CD8-positive, alpha-beta memory T cell (primary cell): ENCODE data around the gene CRAT. TPM values are rescaled to one million over a fixed set of nuclear protein-coding genes. Genes with fewer than 3 reads are reported as not detected.

Source experiments
- CTCF ChIA-PET: fragments of 350-600 bp; sonication (Branson Sonifier 250); formaldehyde crosslinking; loops from one replicate; lab custom pipeline; 2021; ENCODE audit warnings: antibody characterized with exemption; lab: Charles Lee
- POLR2A ChIA-PET: fragments of 350-600 bp; sonication (Branson Sonifier 250); formaldehyde crosslinking; loops from one replicate; lab custom pipeline; 2021; ENCODE audit warnings: antibody characterized with exemption; lab: Charles Lee
- DNase-seq, 5 donors: peaks; one replicate each; pipeline versions ENCODE4 v3.0.0 to v3.0.0-alpha.2; 2020 to 2022; ENCODE audit warnings: mixed read lengths in 1 of 5
- H3K27ac ChIP-seq: one replicate; pipeline ENCODE4 v1.7.0; 2013; ENCODE audit warnings: low read depth, mild to moderate bottlenecking, low read length, moderate library complexity
- H3K27me3 ChIP-seq: 2 replicates; pipeline ENCODE4 v1.7.0; 2013; ENCODE audit warnings: low read length, mild to moderate bottlenecking; ENCODE audit not compliant: insufficient read depth, poor library complexity, severe bottlenecking
- H3K36me3 ChIP-seq: 2 replicates; pipeline ENCODE4 v1.7.0; 2013; ENCODE audit warnings: mild to moderate bottlenecking, low read length, moderate library complexity; ENCODE audit not compliant: insufficient read depth
- H3K4me1 ChIP-seq: 2 replicates; pipeline ENCODE4 v1.7.0; 2013; ENCODE audit warnings: mild to moderate bottlenecking, low read length, moderate library complexity; ENCODE audit not compliant: insufficient read depth
- H3K4me3 ChIP-seq: 2 replicates; pipeline ENCODE4 v1.7.0; 2013; ENCODE audit warnings: mild to moderate bottlenecking, low read length
- H3K9me3 ChIP-seq: 2 replicates; pipeline ENCODE4 v1.7.0; 2013; ENCODE audit warnings: mild to moderate bottlenecking, low read length
- H3K27ac Mint-ChIP-seq, 8 donors: one replicate each; pipeline ENCODE4 v1.8.0; 2020 to 2021; ENCODE audit warnings: mixed read lengths in 8 of 8, mild to moderate bottlenecking in 6 of 8, inconsistent platforms in 3 of 8, moderate library complexity in 3 of 8
- H3K27me3 Mint-ChIP-seq, 2 donors: one replicate each; pipeline ENCODE4 v1.8.0; 2020 to 2021; ENCODE audit warnings: mixed read lengths in 2 of 2, mild to moderate bottlenecking in 1 of 2, moderate library complexity in 1 of 2
- H3K36me3 Mint-ChIP-seq, 3 donors: one replicate each; pipeline ENCODE4 v1.8.0; 2020 to 2021; ENCODE audit warnings: mixed read lengths in 3 of 3, inconsistent platforms in 1 of 3, mild to moderate bottlenecking in 1 of 3
- H3K4me1 Mint-ChIP-seq, 3 donors: one replicate each; pipeline ENCODE4 v1.8.0; 2020 to 2021; ENCODE audit warnings: mixed read lengths in 3 of 3, inconsistent platforms in 1 of 3, mild to moderate bottlenecking in 1 of 3
- H3K4me3 Mint-ChIP-seq, 7 donors: one replicate each; pipeline ENCODE4 v1.8.0; 2020 to 2021; ENCODE audit warnings: mixed read lengths in 7 of 7, mild to moderate bottlenecking in 6 of 7, moderate library complexity in 4 of 7, inconsistent platforms in 2 of 7
- H3K9me3 Mint-ChIP-seq, 5 donors: one replicate each; pipeline ENCODE4 v1.8.0; 2020 to 2022; ENCODE audit warnings: mixed read lengths in 5 of 5, mild to moderate bottlenecking in 3 of 5, moderate library complexity in 2 of 5, inconsistent platforms in 1 of 5
- polyA plus RNA-seq: library from polyadenylated mRNA; unstranded; fragments of 300-500 nt; fragmentation: Illumina TruSeq; gene quantifications from one replicate; pipeline ENCODE4 v1.2.3, GENCODE V29; 2021
- total RNA-seq, 2 experiments: library from RNA; stranded (reverse); gene quantifications; one replicate each; pipeline ENCODE4 v1.2.3, GENCODE V29; 2021

CRAT gene
- total and polyA plus RNA-seq, 3 experiments from 2014 or later, result 9.8 to 20.1 (median 10.0) TPM

DNA sequence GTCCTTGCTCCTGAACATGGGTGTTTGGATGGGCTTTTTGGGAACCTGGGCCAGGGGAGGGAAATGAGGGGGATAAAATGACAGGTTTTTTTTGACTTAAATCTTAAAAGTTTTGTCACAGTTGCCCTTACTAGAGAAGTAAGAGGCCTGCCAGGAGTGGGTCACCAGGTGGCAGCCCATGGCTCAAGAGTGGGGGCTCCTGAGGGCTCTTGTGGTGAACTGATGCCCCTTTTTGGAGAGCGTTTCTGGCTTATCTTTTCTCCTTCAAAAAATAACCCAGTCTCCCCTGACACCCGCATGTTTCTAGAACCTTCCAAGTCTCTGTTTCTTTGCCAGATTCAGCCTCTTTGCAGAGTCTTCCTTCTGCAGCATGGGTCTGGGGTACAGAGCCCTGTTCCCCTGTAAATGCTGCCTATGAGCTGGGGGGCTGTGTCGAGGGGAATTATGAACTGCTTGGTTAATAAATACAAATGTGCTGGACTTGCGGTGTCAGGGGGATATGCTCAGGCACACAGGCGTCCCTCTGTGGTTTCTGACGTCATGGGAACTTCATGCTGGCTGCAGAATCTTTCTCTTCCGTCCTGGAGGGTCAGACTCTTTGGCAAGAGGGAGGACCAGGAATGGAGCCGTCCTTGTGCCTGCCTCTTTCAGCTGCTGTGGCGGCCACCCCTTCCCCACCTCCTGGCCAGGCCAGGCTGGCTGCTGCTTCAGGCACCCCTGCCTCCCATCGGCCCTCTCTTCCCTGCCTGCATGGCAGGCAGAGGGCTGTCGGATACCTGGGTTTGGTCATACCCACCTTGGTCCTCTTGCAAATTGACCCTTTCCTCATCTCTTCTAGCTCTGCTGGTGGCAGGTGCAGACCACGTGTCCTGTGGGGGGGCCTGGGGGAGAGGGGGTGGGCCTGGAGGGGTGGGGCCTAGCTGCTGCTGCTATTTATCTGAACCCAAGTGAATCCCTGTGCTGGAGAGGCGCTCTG lies 30.8 kb upstream of the CRAT start:
- peak overlapping the region; percentile 95 for H3K27ac ChIP-seq
- Mint-ChIP-seq H3K9me3 (no peaks in the 10 kb centered on the region), H3K4me1 (peaks cover 28 to 47% (median 29%) of the 10 kb centered on the region in 3 donors), H3K27ac (peak overlapping the region; percentile 57 to 97 (median 88)), H3K27me3 (peaks cover 0 to 1% of the 10 kb centered on the region in 2 donors), H3K36me3 (peaks cover 0 to 44% (median 3%) of the 10 kb centered on the region in 3 donors), H3K4me3 (peak overlapping the region; percentile 26 to 84 (median 71))
- H3K36me3 ChIP-seq, result peaks cover 21% of the 10 kb centered on the region
- ChIA-PET CTCF (interaction anchor here (0.7 to 7.8 kb wide), 19 partner anchors 10 to 649 kb away, joined by 3 to 122 read pairs (median 7); partner anchors contain the start of genes ASB6, C9orf50, IER5L and NTMT1), POLR2A (interaction anchor here (2.9 kb wide), 1 partner anchor 484 kb away, joined by 14 read pairs; the partner anchor contains the start of gene NTMT1)
- peak in 2 of 5 donors; percentile 5 to 32 for DNase-seq
- no peaks in the 10 kb centered on the region for H3K9me3 ChIP-seq
- no peaks in the 10 kb centered on the region for H3K27me3 ChIP-seq
- H3K4me1 ChIP-seq, result peaks cover 38% of the 10 kb centered on the region
- peak overlapping the region; percentile 41 for H3K4me3 ChIP-seq

DNA sequence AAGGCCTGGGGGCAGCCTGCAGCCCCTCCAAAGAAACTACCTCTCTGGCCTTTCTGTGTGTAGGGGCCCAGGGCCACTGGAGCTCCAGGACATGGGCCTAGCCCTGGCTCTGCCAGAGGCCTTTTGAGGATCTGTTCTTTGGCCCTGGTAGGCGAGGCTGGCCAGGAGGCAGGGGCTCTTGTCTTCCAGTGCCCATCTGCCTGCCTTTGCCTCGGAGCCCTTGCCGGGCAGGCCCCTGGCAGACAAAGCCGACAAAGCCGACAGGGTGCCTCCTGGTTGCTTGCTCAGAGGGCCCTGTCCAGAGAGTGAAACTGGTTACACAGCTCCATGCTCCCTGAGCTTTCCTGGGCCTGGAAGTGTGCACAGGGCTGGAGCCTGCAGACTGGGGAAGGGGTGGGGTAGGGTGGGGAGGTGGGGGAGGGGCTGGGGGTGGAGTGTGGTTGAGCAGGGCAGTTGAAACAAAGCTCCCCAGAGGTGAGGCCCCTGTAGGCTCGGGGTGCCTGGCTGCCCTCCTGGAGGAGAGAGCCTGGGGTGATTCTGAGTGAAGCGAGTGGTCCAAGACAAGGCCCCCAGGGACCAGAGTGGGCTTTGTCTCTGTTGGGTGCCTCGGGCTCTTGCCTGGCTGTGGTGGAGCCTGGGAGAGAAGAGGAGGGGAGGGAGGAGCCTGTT lies 29.9 kb upstream of the CRAT start:
- H3K27ac Mint-ChIP-seq, result peak overlapping the region; percentile 82 to 100 (median 94)
- no peaks in the 10 kb centered on the region for H3K27me3 ChIP-seq
- H3K4me3 Mint-ChIP-seq, result peak overlapping the region; percentile 80 to 97 (median 87)
- H3K36me3 ChIP-seq, result peaks cover 21% of the 10 kb centered on the region
- H3K36me3 Mint-ChIP-seq, result peaks cover 0 to 47% (median 3%) of the 10 kb centered on the region in 3 donors
- DNase-seq, result no peak
- peak overlapping the region; percentile 61 for H3K4me3 ChIP-seq
- peaks cover 38% of the 10 kb centered on the region for H3K4me1 ChIP-seq
- ChIA-PET POLR2A (interaction anchor here (0.7 to 2.9 kb wide), 6 partner anchors 38 to 485 kb away, joined by 3 to 14 read pairs (median 4); partner anchors contain the start of genes IER5L and NTMT1), CTCF (interaction anchor here (0.9 to 7.8 kb wide), 20 partner anchors 10 to 724 kb away, joined by 3 to 122 read pairs (median 6); partner anchors contain the start of genes ASB6, C9orf50, IER5L and MIGA2)
- no peaks in the 10 kb centered on the region for H3K9me3 ChIP-seq
- no peaks in the 10 kb centered on the region for H3K9me3 Mint-ChIP-seq
- peak overlapping the region; percentile 95 for H3K27ac ChIP-seq
- H3K27me3 Mint-ChIP-seq, result no peaks in the 10 kb centered on the region
- H3K4me1 Mint-ChIP-seq, result peaks cover 28 to 47% (median 29%) of the 10 kb centered on the region in 3 donors

DNA sequence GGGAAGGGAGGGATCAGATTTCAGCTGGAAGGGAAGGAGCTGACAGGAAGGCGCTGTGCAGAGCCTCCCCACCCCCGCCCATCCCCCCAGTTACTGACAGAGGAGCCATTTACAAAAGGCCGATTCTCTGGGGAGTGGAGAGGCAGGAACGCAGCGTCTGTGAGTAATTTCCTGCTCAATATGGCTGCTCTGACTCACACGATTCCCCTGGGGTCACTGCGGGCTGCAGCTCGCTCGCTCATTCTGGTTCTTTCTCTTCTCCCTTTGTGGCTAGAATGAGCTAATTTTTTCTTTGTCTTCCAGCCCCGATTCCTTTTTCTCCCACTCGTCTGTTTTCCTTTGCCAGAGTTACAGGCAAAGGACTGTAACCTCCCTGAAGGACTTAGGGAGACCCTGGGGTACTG lies 29.4 kb upstream of the CRAT start:
- Histone ChIP-seq H3K4me3 (peak overlapping the region; percentile 61), H3K27me3 (no peaks in the 10 kb centered on the region), H3K36me3 (peaks cover 21% of the 10 kb centered on the region), H3K4me1 (peaks cover 38% of the 10 kb centered on the region), H3K9me3 (no peaks in the 10 kb centered on the region), H3K27ac (peak overlapping the region; percentile 95)
- no peaks in the 10 kb centered on the region for H3K27me3 Mint-ChIP-seq
- ChIA-PET CTCF (interaction anchor here (0.9 to 7.8 kb wide), 23 partner anchors 10 to 724 kb away, joined by 3 to 122 read pairs (median 5); partner anchors contain the start of genes ASB6, C9orf50, IER5L and MIGA2), POLR2A (interaction anchor here (0.6 to 2.9 kb wide), 8 partner anchors 38 to 586 kb away, joined by 3 to 14 read pairs (median 4); partner anchors contain the start of genes IER5L and NTMT1)
- no peaks in the 10 kb centered on the region for H3K9me3 Mint-ChIP-seq
- H3K36me3 Mint-ChIP-seq, result peaks cover 0 to 49% (median 3%) of the 10 kb centered on the region in 3 donors
- peak; percentile 65 to 86 (median 70) for DNase-seq
- H3K4me1 Mint-ChIP-seq, result peaks cover 28 to 47% (median 29%) of the 10 kb centered on the region in 3 donors
- peak overlapping the region; percentile 82 to 100 (median 94) for H3K27ac Mint-ChIP-seq
- H3K4me3 Mint-ChIP-seq, result peak overlapping the region; percentile 80 to 97 (median 87)

DNA sequence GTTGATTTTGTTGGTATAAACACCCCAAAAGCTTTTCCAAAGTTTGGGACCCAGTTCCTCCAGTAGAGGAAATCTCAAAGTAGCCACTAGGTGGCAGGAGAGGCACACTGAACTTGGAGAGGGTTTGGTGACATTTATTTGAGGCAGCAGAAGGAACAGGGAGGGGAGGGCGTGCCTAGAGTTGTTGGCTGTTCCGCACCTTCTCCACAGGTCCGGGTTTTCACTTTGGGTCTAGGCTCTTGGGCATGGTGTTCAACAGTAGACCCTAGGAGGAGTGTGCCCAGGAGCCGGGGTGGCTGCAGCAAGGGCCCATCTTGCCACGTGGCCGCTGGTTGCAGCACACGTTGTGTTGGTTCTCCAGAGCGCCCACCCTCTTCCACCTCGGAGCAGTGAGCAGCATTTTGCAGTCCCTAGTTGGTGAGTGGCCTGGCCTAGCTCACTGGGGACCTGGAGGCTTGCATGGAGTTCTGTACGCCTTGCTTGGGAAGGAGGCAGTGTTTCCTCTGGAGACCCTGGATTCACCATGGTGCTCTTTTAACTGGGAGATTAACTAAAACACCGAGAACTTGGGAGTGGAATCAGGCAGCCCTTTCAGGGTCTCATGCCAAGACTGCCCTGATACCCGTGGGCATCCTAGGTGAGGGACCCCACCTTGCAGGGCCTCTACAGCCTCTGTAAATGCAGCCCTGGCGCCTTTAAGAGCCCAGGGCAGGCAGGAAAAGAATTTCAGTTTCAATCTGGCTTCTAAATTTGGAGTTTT lies 28.8 kb upstream of the CRAT start:
- POLR2A ChIA-PET, result interaction anchor here (0.5 to 2.9 kb wide), 11 partner anchors 13 to 747 kb away, joined by 3 to 14 read pairs (median 3); partner anchors contain the start of genes IER5L and NTMT1
- no peaks in the 10 kb centered on the region for H3K9me3 ChIP-seq
- peak overlapping the region; percentile 95 for H3K27ac ChIP-seq
- peak overlapping the region; percentile 61 for H3K4me3 ChIP-seq
- Mint-ChIP-seq H3K27ac (peak overlapping the region; percentile 82 to 100 (median 94)), H3K4me1 (peaks cover 28 to 47% (median 29%) of the 10 kb centered on the region in 3 donors), H3K9me3 (no peaks in the 10 kb centered on the region), H3K27me3 (no peaks in the 10 kb centered on the region), H3K36me3 (peaks cover 0 to 54% (median 3%) of the 10 kb centered on the region in 3 donors), H3K4me3 (peak overlapping the region; percentile 80 to 97 (median 87))
- H3K36me3 ChIP-seq, result peaks cover 21% of the 10 kb centered on the region
- CTCF ChIA-PET, result interaction anchor here (0.6 to 7.8 kb wide), 32 partner anchors 10 to 725 kb away, joined by 3 to 122 read pairs (median 5); partner anchors contain the start of genes C9orf50, IER5L, MIGA2 and NTMT1
- DNase-seq, result peak; percentile 61 to 80 (median 73)
- H3K4me1 ChIP-seq, result peaks cover 38% of the 10 kb centered on the region
- H3K27me3 ChIP-seq, result no peaks in the 10 kb centered on the region

DNA sequence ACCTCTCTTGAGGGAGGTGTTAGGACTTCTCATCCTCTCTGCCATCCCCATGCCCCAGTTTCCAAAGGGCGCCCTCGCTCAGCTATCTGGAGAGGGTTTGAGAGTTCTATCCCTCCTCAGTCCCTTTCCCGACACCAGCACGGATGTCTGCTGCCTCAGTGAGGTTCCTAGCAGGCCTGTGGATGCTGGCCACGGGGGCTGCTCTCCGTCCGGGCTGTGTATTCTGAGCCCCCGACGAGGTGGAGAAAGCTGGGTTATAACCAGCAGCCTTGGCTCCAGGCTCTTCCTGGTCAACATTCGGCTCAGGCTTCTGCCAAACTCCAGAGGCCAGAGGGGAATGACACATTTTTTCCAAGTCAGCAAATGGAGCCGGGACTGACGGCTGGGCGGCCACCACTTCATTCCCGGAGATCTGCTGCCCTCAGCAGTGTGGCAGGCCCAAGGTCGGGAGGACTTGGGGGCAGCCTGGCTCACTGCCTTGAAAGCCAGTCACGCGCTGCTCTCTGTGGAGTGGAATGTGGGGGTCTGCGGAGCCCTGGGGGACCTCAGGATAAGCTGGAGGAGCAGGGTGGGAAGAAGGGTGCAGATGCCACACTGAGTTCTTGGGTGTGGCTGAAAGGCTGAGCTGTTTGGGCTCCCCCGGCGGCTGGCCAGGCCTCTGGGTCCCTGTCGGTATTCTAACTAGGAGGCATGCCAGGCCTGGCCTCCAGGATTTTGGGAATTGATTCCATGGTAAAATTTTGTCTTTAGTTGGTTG lies 28.1 kb upstream of the CRAT start:
- peaks cover 25 to 43% (median 29%) of the 10 kb centered on the region in 3 donors for H3K4me1 Mint-ChIP-seq
- H3K9me3 ChIP-seq, result no peaks in the 10 kb centered on the region
- no peaks in the 10 kb centered on the region for H3K9me3 Mint-ChIP-seq
- ChIA-PET POLR2A (interaction anchor here (0.5 to 2.9 kb wide), 5 partner anchors 13 to 748 kb away, joined by 3 to 14 read pairs (median 3); partner anchors contain the start of gene NTMT1), CTCF (interaction anchor here (0.6 to 7.8 kb wide), 24 partner anchors 9 to 672 kb away, joined by 3 to 122 read pairs (median 5); partner anchors contain the start of genes C9orf50, IER5L, MIGA2 and NTMT1)
- no peak overlapping the region for H3K27ac ChIP-seq
- no peaks in the 10 kb centered on the region for H3K27me3 ChIP-seq
- H3K4me3 ChIP-seq, result no peak overlapping the region
- peaks cover 0 to 53% (median 5%) of the 10 kb centered on the region in 3 donors for H3K36me3 Mint-ChIP-seq
- no peaks in the 10 kb centered on the region for H3K27me3 Mint-ChIP-seq
- H3K27ac Mint-ChIP-seq, result peak overlapping the region in 7 of 8 donors; percentile 32 to 100 (median 92)
- DNase-seq, result no peak
- H3K4me3 Mint-ChIP-seq, result peak overlapping the region in 6 of 7 donors; percentile 44 to 92 (median 86)
- H3K36me3 ChIP-seq, result peaks cover 22% of the 10 kb centered on the region
- H3K4me1 ChIP-seq, result peaks cover 38% of the 10 kb centered on the region

DNA sequence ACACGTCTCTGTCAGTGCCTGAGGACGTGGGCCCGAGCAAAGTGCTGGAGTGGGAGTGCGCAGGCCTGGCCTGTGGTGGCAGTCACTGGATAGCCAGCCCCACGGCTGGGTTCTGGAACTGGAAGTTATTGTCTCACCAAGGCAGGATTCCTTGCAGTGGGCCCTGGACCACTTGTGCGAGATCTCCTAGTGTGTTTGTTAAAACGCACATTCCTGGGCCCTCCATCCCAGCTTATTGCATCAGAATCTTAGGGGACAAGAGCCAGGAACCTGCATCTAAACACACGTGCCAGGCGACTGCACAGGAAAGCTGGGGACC lies 27.5 kb upstream of the CRAT start:
- peaks cover 0 to 55% (median 8%) of the 10 kb centered on the region in 3 donors for H3K36me3 Mint-ChIP-seq
- ChIA-PET POLR2A (interaction anchor here (2.9 kb wide), 1 partner anchor 487 kb away, joined by 14 read pairs; the partner anchor contains the start of gene NTMT1), CTCF (interaction anchor here (1.1 to 7.8 kb wide), 13 partner anchors 8 to 652 kb away, joined by 3 to 122 read pairs (median 7); partner anchors contain the start of genes C9orf50, IER5L and NTMT1)
- no peaks in the 10 kb centered on the region for H3K27me3 ChIP-seq
- DNase-seq, result no peak
- peaks cover 19% of the 10 kb centered on the region for H3K36me3 ChIP-seq
- H3K4me3 Mint-ChIP-seq, result peak overlapping the region in 1 of 7 donors; percentile 36
- no peak overlapping the region for H3K4me3 ChIP-seq
- peak overlapping the region in 2 of 8 donors; percentile 3 to 57 for H3K27ac Mint-ChIP-seq
- H3K27ac ChIP-seq, result no peak overlapping the region
- no peaks in the 10 kb centered on the region for H3K9me3 Mint-ChIP-seq
- no peaks in the 10 kb centered on the region for H3K9me3 ChIP-seq
- H3K4me1 ChIP-seq, result peaks cover 36% of the 10 kb centered on the region
- H3K4me1 Mint-ChIP-seq, result peaks cover 25 to 40% (median 28%) of the 10 kb centered on the region in 3 donors
- H3K27me3 Mint-ChIP-seq, result no peaks in the 10 kb centered on the region
